Smooth muscle cell (in vitro differentiated cells): ENCODE data around the gene NANS. TPM values are rescaled to one million over a fixed set of nuclear protein-coding genes. Genes with fewer than 3 reads are reported as not detected.

ENCODE experiments used
- DNase-seq: peaks from one replicate; lab custom pipeline; 2025; ENCODE audit not compliant: unreplicated experiment; lab: John Stamatoyannopoulos, UW
- H2AFZ ChIP-seq: fragments of 200-600 bp; sonication (generic); 2 replicates; pipeline ENCODE4 v1.6.0; 2016; ENCODE audit warnings: antibody characterized with exemption, low read depth, mild to moderate bottlenecking
- H3F3A ChIP-seq: fragments of 200-600 bp; sonication (generic); 2 replicates; pipeline ENCODE4 v1.6.0; 2017; ENCODE audit warnings: antibody characterized with exemption, low read depth
- H3K27ac ChIP-seq: fragments of 200-600 bp; sonication (generic); 2 replicates; pipeline ENCODE4 v1.5.1; 2016; ENCODE audit warnings: low read depth, mild to moderate bottlenecking
- H3K27me3 ChIP-seq: fragments of 200-600 bp; sonication (generic); 2 replicates; pipeline ENCODE4 v1.6.1; 2016; ENCODE audit warnings: low read depth, mild to moderate bottlenecking
- H3K36me3 ChIP-seq: fragments of 200-600 bp; sonication (generic); 2 replicates; pipeline ENCODE4 v1.5.1; 2016; ENCODE audit warnings: low read depth
- H3K4me1 ChIP-seq: fragments of 200-600 bp; sonication (generic); 2 replicates; pipeline ENCODE4 v1.5.1; 2016; ENCODE audit warnings: low read depth
- H3K4me2 ChIP-seq: fragments of 200-600 bp; sonication (generic); 2 replicates; pipeline ENCODE4 v1.6.0; 2016; ENCODE audit warnings: mild to moderate bottlenecking
- H3K4me3 ChIP-seq: fragments of 200-600 bp; sonication (generic); 2 replicates; pipeline ENCODE4 v1.5.1; 2016; ENCODE audit warnings: mild to moderate bottlenecking
- H3K79me2 ChIP-seq: fragments of 200-600 bp; sonication (generic); 2 replicates; pipeline ENCODE4 v1.6.0; 2016; ENCODE audit warnings: low read depth, mild to moderate bottlenecking
- H3K9ac ChIP-seq: fragments of 200-600 bp; sonication (generic); 2 replicates; pipeline ENCODE4 v1.6.0; 2016; ENCODE audit warnings: low read depth
- H3K9me3 ChIP-seq: fragments of 200-600 bp; sonication (generic); replicated peaks from 2 replicates; pipeline ENCODE4 v1.5.1; 2016; ENCODE audit warnings: low read depth
- H4K20me1 ChIP-seq: fragments of 200-600 bp; sonication (generic); 2 replicates; pipeline ENCODE4 v1.6.0; 2016; ENCODE audit warnings: low read depth
- CTCF ChIP-seq: fragments of 200-600 bp; sonication (generic); IDR thresholded peaks from 2 replicates; pipeline ENCODE4 v1.5.1; 2017; ENCODE audit warnings: borderline replicate concordance, mild to moderate bottlenecking, antibody characterized with exemption; ENCODE audit not compliant: insufficient read depth, poor library complexity, severe bottlenecking
- WGBS: methylation state at CpG from one replicate; pipeline ENCODE4 v1.1.7; 2016; ENCODE audit warnings: low lambda C conversion rate; 5-methylcytosine and 5-hydroxymethylcytosine counted together
- polyA plus RNA-seq: library from polyadenylated mRNA; unstranded; fragments of >200 nt; fragmentation: Nextera tagmentation; extraction: Ambion mirVana; gene quantifications from 2 replicates; pipeline ENCODE4 v1.2.1, GENCODE V29; 2016
- total RNA-seq: library from RNA; depleted of rRNA; stranded (reverse); fragments of >200 nt; gene quantifications from 2 replicates; pipeline ENCODE4 v1.2.3, GENCODE V29; 2014

Gene NANS
- total and polyA plus RNA-seq, 2 experiments from 2014 or later: 59.4 to 117 TPM

GRCh38 chr9:98078895-98079294 is 22.4 kb downstream of the NANS start:
- H3K4me3 ChIP-seq: no peak overlapping the region
- H4K20me1 ChIP-seq: peaks cover 34% of the 10 kb centered on the region
- H3K4me2 ChIP-seq: no peak overlapping the region
- H3K27me3 ChIP-seq: no peaks in the 10 kb centered on the region
- H3K36me3 ChIP-seq: no peaks in the 10 kb centered on the region
- TF ChIP-seq CTCF: no peak
- no peak overlapping the region for H2AFZ ChIP-seq
- H3K27ac ChIP-seq: no peak overlapping the region
- no peak overlapping the region for H3K9ac ChIP-seq
- peaks cover 2% of the 10 kb centered on the region for H3K4me1 ChIP-seq
- H3F3A ChIP-seq: no peaks in the 10 kb centered on the region
- no peak for DNase-seq
- no peaks in the 10 kb centered on the region for H3K79me2 ChIP-seq
- H3K9me3 ChIP-seq: no peaks in the 10 kb centered on the region
- 90% methylated on average over 5 of the region's 5 CpGs for WGBS

- Histone ChIP-seq H3K36me3 (no peaks in the 10 kb centered on the region), H3K79me2 (no peaks in the 10 kb centered on the region), H3K4me3 (no peak overlapping the region), H2AFZ (no peak overlapping the region), H4K20me1 (peaks cover 22% of the 10 kb centered on the region), H3K4me2 (no peak overlapping the region), H3K27ac (no peak overlapping the region), H3K9ac (no peak overlapping the region), H3K4me1 (no peaks in the 10 kb centered on the region), H3K27me3 (no peaks in the 10 kb centered on the region), H3F3A (no peaks in the 10 kb centered on the region), H3K9me3 (no peaks in the 10 kb centered on the region)
- TF ChIP-seq CTCF: no peak
- DNase-seq: no peak
- WGBS: 95% methylated on average over 1 of the region's 1 CpG
Observed at GRCh38 chr9:98080326-98080725, 23.8 kb downstream of the NANS start.

GRCh38 chr9:98080780-98081179 is 24.2 kb downstream of the NANS start:
- 86% methylated on average over 12 of the region's 12 CpGs for WGBS
- Histone ChIP-seq H3K9me3 (no peaks in the 10 kb centered on the region), H3K36me3 (no peaks in the 10 kb centered on the region), H2AFZ (no peak overlapping the region), H3K9ac (no peak overlapping the region), H3K4me2 (no peak overlapping the region), H3F3A (no peaks in the 10 kb centered on the region), H4K20me1 (peaks cover 19% of the 10 kb centered on the region), H3K4me1 (no peaks in the 10 kb centered on the region), H3K79me2 (no peaks in the 10 kb centered on the region), H3K27me3 (no peaks in the 10 kb centered on the region), H3K4me3 (no peak overlapping the region), H3K27ac (peak overlapping the region; percentile 48)
- DNase-seq: no peak
- no peak for TF ChIP-seq CTCF

- Histone ChIP-seq H3K36me3 (no peaks in the 10 kb centered on the region), H3K4me3 (no peak overlapping the region), H3K79me2 (no peaks in the 10 kb centered on the region), H3K27me3 (no peaks in the 10 kb centered on the region), H3K4me1 (no peaks in the 10 kb centered on the region), H3K9me3 (no peaks in the 10 kb centered on the region), H3K4me2 (no peak overlapping the region), H2AFZ (no peak overlapping the region), H3F3A (peaks cover 3% of the 10 kb centered on the region), H4K20me1 (peaks cover 10% of the 10 kb centered on the region), H3K9ac (no peak overlapping the region), H3K27ac (peak overlapping the region; percentile 48)
- WGBS: 61% methylated on average over 6 of the region's 6 CpGs
- no peak for TF ChIP-seq CTCF
- DNase-seq: no peak
Observed at GRCh38 chr9:98081477-98082219, 25.1 kb downstream of the NANS start.
